Activated naive CD8-positive, alpha-beta T cell (primary cell): ENCODE results near the gene OTOP2.
A peak's percentile ranks its signal among the peaks of the same experiment; 100 is the strongest.

Experiments
- H3K27ac Mint-ChIP-seq: one replicate; pipeline ENCODE4 v1.8.0; 2021; ENCODE audit warnings: mixed read lengths
- H3K27me3 Mint-ChIP-seq: one replicate; pipeline ENCODE4 v1.8.0; 2021; ENCODE audit warnings: mixed read lengths
- H3K36me3 Mint-ChIP-seq: one replicate; pipeline ENCODE4 v1.8.0; 2021; ENCODE audit warnings: mixed read lengths
- H3K4me1 Mint-ChIP-seq: one replicate; pipeline ENCODE4 v1.8.0; 2021; ENCODE audit warnings: low read depth, mixed read lengths
- H3K4me3 Mint-ChIP-seq: one replicate; pipeline ENCODE4 v1.8.0; 2021; ENCODE audit warnings: mild to moderate bottlenecking, mixed read lengths
- H3K9me3 Mint-ChIP-seq: one replicate; pipeline ENCODE4 v1.8.0; 2021; ENCODE audit warnings: low read depth, mixed read lengths

Gene OTOP2, protein sequence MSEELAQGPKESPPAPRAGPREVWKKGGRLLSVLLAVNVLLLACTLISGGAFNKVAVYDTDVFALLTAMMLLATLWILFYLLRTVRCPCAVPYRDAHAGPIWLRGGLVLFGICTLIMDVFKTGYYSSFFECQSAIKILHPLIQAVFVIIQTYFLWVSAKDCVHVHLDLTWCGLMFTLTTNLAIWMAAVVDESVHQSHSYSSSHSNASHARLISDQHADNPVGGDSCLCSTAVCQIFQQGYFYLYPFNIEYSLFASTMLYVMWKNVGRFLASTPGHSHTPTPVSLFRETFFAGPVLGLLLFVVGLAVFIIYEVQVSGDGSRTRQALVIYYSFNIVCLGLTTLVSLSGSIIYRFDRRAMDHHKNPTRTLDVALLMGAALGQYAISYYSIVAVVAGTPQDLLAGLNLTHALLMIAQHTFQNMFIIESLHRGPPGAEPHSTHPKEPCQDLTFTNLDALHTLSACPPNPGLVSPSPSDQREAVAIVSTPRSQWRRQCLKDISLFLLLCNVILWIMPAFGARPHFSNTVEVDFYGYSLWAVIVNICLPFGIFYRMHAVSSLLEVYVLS

GRCh38 chr17:74924250-74924948 is at the start of gene OTOP2:
TSS of gene OTOP2 (plus strand) at chr17:74924273. CDS start at chr17:74924633, 360 bp downstream.
- H3K9me3 Mint-ChIP-seq, result no peaks in the 10 kb centered on the region
- peaks cover 22% of the 10 kb centered on the region for H3K27me3 Mint-ChIP-seq
- peak within 1 kb of the TSS; percentile 58 for H3K4me3 Mint-ChIP-seq
- H3K4me1 Mint-ChIP-seq, result peaks cover 4% of the 10 kb centered on the region
- no peak within 1 kb of the TSS for H3K27ac Mint-ChIP-seq
- H3K36me3 Mint-ChIP-seq, result no peaks in the 10 kb centered on the region

DNA sequence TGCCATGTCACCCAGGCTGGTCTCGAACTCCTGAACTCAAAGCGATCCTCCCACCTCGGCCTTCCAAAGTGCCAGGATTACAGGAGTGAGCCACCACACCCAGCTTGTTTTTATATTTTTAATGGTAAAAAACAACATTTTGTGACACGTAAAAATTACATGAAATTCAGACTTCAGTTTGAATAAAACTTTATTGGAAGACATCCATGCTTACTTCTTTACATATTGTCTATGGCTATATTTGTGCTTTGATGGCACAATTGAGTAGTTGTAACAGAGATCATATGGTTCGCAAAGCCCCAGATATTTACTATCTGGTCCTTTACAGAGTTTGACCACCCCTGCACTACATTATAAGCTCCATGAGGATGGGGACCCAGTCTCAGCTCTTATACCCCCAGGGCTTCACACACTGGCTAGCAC is 49.4 kb upstream of the OTOP2 start:
- no peak overlapping the region for H3K4me3 Mint-ChIP-seq
- no peaks in the 10 kb centered on the region for H3K36me3 Mint-ChIP-seq
- no peak overlapping the region for H3K27ac Mint-ChIP-seq

DNA sequence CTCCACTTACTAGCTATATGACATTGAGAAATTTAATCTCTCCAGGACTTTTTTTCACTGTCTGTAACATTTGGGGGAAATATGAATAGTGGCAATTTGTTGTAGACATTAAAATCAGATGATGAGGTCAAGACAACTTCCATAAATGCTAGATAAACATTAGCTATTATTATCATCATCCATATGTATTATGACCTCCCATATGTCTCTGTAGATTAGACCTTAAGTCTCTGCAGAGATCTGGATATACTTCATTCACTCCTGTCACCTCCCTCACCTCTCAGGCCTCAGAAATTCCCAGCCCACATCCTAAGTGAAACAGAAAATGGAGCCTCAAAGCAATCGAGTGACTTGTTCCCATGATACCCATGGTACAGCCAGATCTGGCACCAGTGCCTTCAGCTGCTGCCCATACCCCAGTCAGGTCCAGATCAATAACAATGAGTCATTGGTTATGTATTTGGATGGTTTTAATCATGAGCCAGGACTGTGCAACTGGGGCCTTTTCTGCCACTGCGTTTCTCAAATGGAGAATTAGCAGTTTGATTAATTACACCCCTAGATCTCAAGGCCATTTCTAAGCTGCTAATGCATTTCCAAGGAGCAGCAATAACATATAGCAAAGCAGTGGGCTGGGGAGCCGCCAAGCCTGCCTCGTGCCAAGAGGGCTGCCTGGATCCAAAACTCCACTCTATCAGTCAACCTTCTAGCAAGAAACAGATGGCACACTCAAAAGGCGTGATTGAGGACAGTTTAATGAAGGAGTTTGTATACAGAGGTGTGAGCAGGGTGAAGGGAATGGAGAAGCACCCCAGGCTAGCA is 48.7 kb upstream of the OTOP2 start:
- no peaks in the 10 kb centered on the region for H3K9me3 Mint-ChIP-seq
- no peak overlapping the region for H3K4me3 Mint-ChIP-seq
- peak overlapping the region; percentile 43 for H3K27ac Mint-ChIP-seq
- peaks cover 18% of the 10 kb centered on the region for H3K4me1 Mint-ChIP-seq
- H3K36me3 Mint-ChIP-seq, result no peaks in the 10 kb centered on the region
- H3K27me3 Mint-ChIP-seq, result no peaks in the 10 kb centered on the region

More for the DNA sequence above, 49.4 kb upstream of the OTOP2 start:
- H3K4me1 Mint-ChIP-seq, result peaks cover 18% of the 10 kb centered on the region
- no peaks in the 10 kb centered on the region for H3K27me3 Mint-ChIP-seq
- H3K9me3 Mint-ChIP-seq, result no peaks in the 10 kb centered on the region

- Mint-ChIP-seq H3K4me3 (no peak overlapping the region), H3K9me3 (no peaks in the 10 kb centered on the region), H3K4me1 (peaks cover 18% of the 10 kb centered on the region), H3K27me3 (no peaks in the 10 kb centered on the region), H3K27ac (no peak overlapping the region), H3K36me3 (no peaks in the 10 kb centered on the region)
These were observed 48.0 kb upstream of the OTOP2 start for GRCh38 chr17:74875977-74876593.

GRCh38 chr17:74877592-74878548 is 46.2 kb upstream of the OTOP2 start:
- H3K27ac Mint-ChIP-seq, result no peak overlapping the region
- H3K36me3 Mint-ChIP-seq, result no peaks in the 10 kb centered on the region
- H3K27me3 Mint-ChIP-seq, result no peaks in the 10 kb centered on the region
- no peak overlapping the region for H3K4me3 Mint-ChIP-seq
- no peaks in the 10 kb centered on the region for H3K9me3 Mint-ChIP-seq
- peaks cover 7% of the 10 kb centered on the region for H3K4me1 Mint-ChIP-seq

DNA sequence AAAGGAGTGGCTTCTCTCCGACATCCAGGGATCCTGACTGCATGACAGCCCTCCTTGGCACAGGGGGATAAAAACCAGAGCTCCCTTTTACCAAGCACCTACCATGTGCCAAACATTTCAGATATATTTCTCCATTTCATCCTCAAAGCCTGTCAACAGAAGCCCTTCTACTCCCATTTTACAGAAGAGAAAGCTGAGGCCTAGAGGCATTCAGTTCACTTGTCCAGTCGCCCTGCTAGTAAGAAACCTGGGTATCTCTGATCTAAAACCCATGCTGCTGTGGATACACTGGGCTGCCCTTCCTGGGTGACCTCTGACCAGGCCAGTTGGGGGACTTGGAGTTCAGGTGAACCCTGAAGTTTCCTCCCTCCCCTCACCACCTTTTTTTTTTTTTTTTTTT is 45.4 kb upstream of the OTOP2 start:
- H3K36me3 Mint-ChIP-seq, result no peaks in the 10 kb centered on the region
- no peaks in the 10 kb centered on the region for H3K9me3 Mint-ChIP-seq

DNA sequence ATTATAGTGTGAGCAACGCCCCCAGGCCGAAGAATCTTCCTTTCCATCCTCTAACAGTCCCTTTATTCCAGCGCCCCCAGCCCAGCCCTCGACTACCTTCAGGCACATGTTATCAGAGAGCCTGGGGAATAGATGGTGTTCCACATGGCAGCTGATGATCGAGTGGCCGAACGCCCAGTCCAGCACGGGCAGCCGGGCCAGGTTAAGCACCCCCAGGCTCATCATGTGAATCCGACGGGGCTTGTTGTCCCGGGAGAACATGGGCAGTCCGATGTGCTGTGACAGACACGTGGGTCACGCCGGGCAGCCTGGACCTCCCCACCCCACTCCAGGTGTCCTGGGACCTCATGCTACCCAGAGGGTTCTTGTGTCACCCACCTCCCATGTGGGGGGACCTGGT is 44.8 kb upstream of the OTOP2 start:
- Mint-ChIP-seq H3K4me1 (no peaks in the 10 kb centered on the region), H3K27me3 (no peaks in the 10 kb centered on the region), H3K9me3 (no peaks in the 10 kb centered on the region), H3K36me3 (no peaks in the 10 kb centered on the region), H3K4me3 (no peak overlapping the region), H3K27ac (no peak overlapping the region)

More for the DNA sequence above, 45.4 kb upstream of the OTOP2 start:
- H3K4me3 Mint-ChIP-seq, result no peak overlapping the region
- H3K27ac Mint-ChIP-seq, result no peak overlapping the region
- H3K4me1 Mint-ChIP-seq, result peaks cover 5% of the 10 kb centered on the region
- no peaks in the 10 kb centered on the region for H3K27me3 Mint-ChIP-seq

GRCh38 chr17:74881073-74881472 is 43.0 kb upstream of the OTOP2 start:
- no peaks in the 10 kb centered on the region for H3K4me1 Mint-ChIP-seq

DNA sequence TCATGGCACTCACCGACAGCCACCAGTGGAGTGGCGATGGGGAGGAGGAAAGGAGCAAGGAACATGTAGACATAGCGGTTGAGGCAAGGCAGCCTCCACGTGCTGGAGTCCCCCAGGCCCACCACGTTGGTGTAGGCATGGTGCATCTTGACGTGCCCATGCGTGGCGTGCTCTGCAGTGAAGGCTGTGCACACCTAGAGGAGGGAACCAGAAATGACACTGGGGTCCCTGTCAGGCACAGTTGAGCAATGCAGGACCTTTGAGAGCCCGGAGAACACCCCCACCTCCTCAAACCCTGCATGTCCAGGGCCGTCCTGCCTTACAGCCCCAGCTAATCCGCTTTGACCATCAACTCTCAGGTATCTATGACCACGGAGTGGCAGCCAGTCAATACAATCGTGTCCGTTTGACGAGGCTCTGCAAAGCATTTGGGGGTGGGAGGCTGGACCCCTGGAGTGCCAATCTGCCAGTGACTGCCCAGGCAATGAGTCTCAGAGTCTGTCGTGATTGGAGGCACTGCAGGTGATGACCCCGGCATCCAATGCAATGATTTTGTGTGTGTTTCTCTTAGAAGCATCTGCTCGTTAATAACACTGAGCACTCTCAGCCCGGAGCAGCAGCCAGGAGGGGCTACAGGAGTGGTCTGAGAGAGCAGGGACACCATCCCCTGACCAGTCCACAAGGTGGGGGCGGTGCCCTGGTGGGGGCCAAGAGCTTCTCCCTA is 41.4 kb upstream of the OTOP2 start:
- H3K4me1 Mint-ChIP-seq, result no peaks in the 10 kb centered on the region

More at GRCh38 chr17:74881073-74881472, 43.0 kb upstream of the OTOP2 start:
- no peaks in the 10 kb centered on the region for H3K9me3 Mint-ChIP-seq
- no peaks in the 10 kb centered on the region for H3K27me3 Mint-ChIP-seq
- H3K4me3 Mint-ChIP-seq, result no peak overlapping the region
- H3K36me3 Mint-ChIP-seq, result no peaks in the 10 kb centered on the region
- H3K27ac Mint-ChIP-seq, result no peak overlapping the region

DNA sequence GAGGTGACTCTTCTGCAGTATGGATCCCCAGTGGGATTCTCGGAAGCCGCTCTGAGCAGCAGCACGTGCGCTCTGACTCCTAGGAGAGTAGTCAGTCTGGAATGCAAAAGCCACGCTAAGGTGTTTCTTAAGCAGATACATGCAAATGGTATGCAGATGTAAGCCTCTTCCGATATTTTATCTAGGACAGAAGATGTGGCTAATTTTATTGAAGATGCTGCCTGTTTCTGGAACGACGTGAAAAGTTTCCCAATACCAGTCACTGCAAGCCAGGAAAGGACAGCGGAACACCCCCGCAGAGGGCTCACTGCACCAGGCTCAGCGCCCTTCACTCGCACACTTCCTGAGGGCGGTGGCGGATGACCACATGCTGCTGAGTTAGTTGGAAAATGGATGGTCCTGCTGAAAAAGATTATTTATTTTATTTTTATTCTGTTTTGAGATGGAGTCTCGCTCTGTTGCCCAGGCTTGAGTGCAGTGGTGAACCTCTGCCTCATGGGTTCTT is 40.8 kb upstream of the OTOP2 start:
- Mint-ChIP-seq H3K9me3 (no peaks in the 10 kb centered on the region), H3K36me3 (no peaks in the 10 kb centered on the region), H3K4me3 (no peak overlapping the region), H3K27me3 (peaks cover 4% of the 10 kb centered on the region), H3K27ac (no peak overlapping the region), H3K4me1 (no peaks in the 10 kb centered on the region)

More for the DNA sequence above, 41.4 kb upstream of the OTOP2 start:
- Mint-ChIP-seq H3K27ac (no peak overlapping the region), H3K27me3 (peaks cover 4% of the 10 kb centered on the region), H3K4me3 (no peak overlapping the region), H3K9me3 (no peaks in the 10 kb centered on the region), H3K36me3 (no peaks in the 10 kb centered on the region)

DNA sequence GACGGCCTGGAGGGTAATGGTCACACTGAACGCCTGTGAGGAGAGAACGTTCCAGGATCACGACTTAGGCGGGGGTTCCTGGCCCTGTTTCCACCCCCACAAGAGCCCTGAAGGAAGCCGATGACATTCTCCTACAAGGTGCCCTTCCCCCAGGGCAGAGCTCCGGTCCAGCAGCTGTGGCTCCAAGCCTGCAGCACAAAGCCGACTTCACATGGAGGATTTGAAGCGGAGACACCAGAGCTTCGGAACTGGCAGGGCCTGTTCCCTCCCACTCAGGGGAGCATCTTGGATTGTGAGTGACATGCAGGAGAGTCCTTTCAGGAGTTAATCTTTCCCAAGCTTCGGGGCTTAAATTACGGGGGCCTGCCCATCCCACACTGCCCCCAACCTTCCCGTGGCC is 35.6 kb upstream of the OTOP2 start:
- no peak overlapping the region for H3K4me3 Mint-ChIP-seq
- H3K36me3 Mint-ChIP-seq, result no peaks in the 10 kb centered on the region
- no peaks in the 10 kb centered on the region for H3K9me3 Mint-ChIP-seq
- H3K4me1 Mint-ChIP-seq, result no peaks in the 10 kb centered on the region
- no peak overlapping the region for H3K27ac Mint-ChIP-seq
- peaks cover 10% of the 10 kb centered on the region for H3K27me3 Mint-ChIP-seq

GRCh38 chr17:74890554-74890953 is 33.5 kb upstream of the OTOP2 start:
- Mint-ChIP-seq H3K4me3 (no peak overlapping the region), H3K27ac (no peak overlapping the region), H3K4me1 (peaks cover 4% of the 10 kb centered on the region), H3K27me3 (peaks cover 20% of the 10 kb centered on the region), H3K9me3 (no peaks in the 10 kb centered on the region), H3K36me3 (no peaks in the 10 kb centered on the region)
